ENCODE measurements around the gene SCNM1. TPM values are rescaled to one million over a fixed set of nuclear protein-coding genes. Genes with fewer than 3 reads are reported as not detected.

Gene SCNM1
- total RNA-seq, 1 donor from 2014 or later, result 25.3 TPM

DNA sequence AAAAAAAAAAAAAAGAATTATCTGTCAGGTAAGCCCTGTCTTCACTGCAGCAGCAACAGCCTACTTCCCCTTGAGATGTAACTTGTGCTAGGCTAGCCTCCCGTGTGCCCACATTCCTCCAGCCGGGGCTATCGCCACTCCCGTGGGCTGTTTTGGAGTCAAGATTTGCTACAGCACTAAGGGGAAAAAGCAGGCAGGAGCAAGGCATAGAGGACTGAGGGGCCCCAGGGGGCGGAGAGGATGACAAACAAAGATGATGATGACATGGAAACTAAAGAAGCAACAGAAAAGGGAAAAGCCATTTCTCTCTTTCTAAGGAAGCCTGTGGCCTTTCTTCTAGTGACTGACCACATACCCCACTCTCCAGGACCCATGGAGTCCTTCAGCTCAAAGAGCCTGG is 7.6 kb upstream of the SCNM1 start:
- H3K27ac Mint-ChIP-seq, result no peak overlapping the region
- peak overlapping the region; percentile 41 for H3K4me3 Mint-ChIP-seq
- no peaks in the 10 kb centered on the region for H3K9me3 ChIP-seq (ENCODE audit: low read depth)
- H3F3A ChIP-seq (ENCODE audit: low read depth), result peaks cover 7% of the 10 kb centered on the region
- H3K9ac ChIP-seq, result no peak overlapping the region
- no peak overlapping the region for H3K4me2 ChIP-seq
- H3K4me3 ChIP-seq, result no peak overlapping the region
- no peaks in the 10 kb centered on the region for H3K9me3 Mint-ChIP-seq
- H3K27ac ChIP-seq, result no peak overlapping the region
- H3K79me2 ChIP-seq (ENCODE audit: low read depth), result no peaks in the 10 kb centered on the region
- no peaks in the 10 kb centered on the region for H3K4me1 ChIP-seq
- TF ChIP-seq CTCF (IDR thresholded peaks at IDR 0.05) (no peak), EZH2 (IDR thresholded peaks at IDR 0.05) (no peak), EZH2phosphoT487 (IDR thresholded peaks at IDR 0.05) (no peak)
- no peak for DNase-seq (ENCODE audit: low spot score)
- no peaks in the 10 kb centered on the region for H3K27me3 ChIP-seq
- H2AFZ ChIP-seq (replicated peaks), result no peak overlapping the region
- peaks cover 3% of the 10 kb centered on the region for H3K27me3 Mint-ChIP-seq (ENCODE audit: insufficient read depth, low read depth)
- peaks cover 20% of the 10 kb centered on the region for H3K36me3 Mint-ChIP-seq
- peaks cover 2% of the 10 kb centered on the region for H3K4me1 Mint-ChIP-seq
- no peaks in the 10 kb centered on the region for H4K20me1 ChIP-seq (ENCODE audit: low read depth)
- no peaks in the 10 kb centered on the region for H3K36me3 ChIP-seq

DNA sequence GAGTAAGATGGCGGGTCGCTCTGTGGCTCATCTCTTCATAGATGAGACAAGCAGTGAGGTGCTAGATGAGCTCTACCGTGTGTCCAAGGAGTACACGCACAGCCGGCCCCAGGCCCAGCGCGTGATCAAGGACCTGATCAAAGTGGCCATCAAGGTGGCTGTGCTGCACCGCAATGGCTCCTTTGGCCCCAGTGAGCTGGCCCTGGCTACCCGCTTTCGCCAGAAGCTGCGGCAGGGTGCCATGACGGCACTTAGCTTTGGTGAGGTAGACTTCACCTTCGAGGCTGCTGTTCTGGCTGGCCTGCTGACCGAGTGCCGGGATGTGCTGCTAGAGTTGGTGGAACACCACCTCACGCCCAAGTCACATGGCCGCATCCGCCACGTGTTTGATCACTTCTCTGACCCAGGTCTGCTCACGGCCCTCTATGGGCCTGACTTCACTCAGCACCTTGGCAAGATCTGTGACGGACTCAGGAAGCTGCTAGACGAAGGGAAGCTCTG is 7.1 kb upstream of the SCNM1 start:
- no peak overlapping the region for H2AFZ ChIP-seq (replicated peaks)

DNA sequence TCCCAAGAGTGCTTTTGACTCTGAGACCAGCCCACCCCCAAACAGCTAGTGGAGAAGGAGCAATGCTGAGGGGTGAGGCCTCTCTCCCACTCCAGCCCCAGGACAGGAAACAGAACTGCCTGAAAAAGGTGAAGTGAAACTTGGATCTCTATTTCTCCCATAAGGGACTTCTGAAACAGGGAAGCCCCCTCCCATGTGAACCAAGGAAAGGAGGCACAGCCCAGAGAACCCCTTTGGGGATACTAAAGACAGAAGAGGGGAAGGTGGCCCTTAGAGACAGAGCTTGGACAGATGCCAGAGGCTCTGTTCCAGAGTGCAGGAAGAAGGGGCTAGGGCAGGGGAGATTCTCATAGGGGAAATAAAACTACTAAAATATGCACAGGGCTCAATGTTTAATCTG is 6.6 kb upstream of the SCNM1 start:
- no peaks in the 10 kb centered on the region for H4K20me1 ChIP-seq (ENCODE audit: low read depth)
- H3K27ac Mint-ChIP-seq, result no peak overlapping the region
- no peaks in the 10 kb centered on the region for H3K9me3 ChIP-seq (ENCODE audit: low read depth)
- H3K27me3 Mint-ChIP-seq (ENCODE audit: insufficient read depth, low read depth), result peaks cover 3% of the 10 kb centered on the region
- H3K9me3 Mint-ChIP-seq, result no peaks in the 10 kb centered on the region
- TF ChIP-seq CTCF (IDR thresholded peaks at IDR 0.05) (no peak), EZH2 (IDR thresholded peaks at IDR 0.05) (no peak), EZH2phosphoT487 (IDR thresholded peaks at IDR 0.05) (no peak)
- peaks cover 2% of the 10 kb centered on the region for H3K4me1 ChIP-seq
- no peak overlapping the region for H3K9ac ChIP-seq
- H3F3A ChIP-seq (ENCODE audit: low read depth), result peaks cover 7% of the 10 kb centered on the region
- H3K27ac ChIP-seq, result no peak overlapping the region
- H3K27me3 ChIP-seq, result no peaks in the 10 kb centered on the region
- peaks cover 20% of the 10 kb centered on the region for H3K36me3 Mint-ChIP-seq
- H3K4me1 Mint-ChIP-seq, result peaks cover 6% of the 10 kb centered on the region
- peaks cover 5% of the 10 kb centered on the region for H3K79me2 ChIP-seq (ENCODE audit: low read depth)
- DNase-seq (ENCODE audit: low spot score), result no peak
- H3K4me3 ChIP-seq, result no peak overlapping the region
- H3K36me3 ChIP-seq, result no peaks in the 10 kb centered on the region
- H3K4me2 ChIP-seq, result no peak overlapping the region
- H2AFZ ChIP-seq (replicated peaks), result no peak overlapping the region
- H3K4me3 Mint-ChIP-seq, result no peak overlapping the region

More for the DNA sequence above, 7.1 kb upstream of the SCNM1 start:
- Mint-ChIP-seq H3K36me3 (peaks cover 20% of the 10 kb centered on the region), H3K4me3 (no peak overlapping the region), H3K27me3 (ENCODE audit: insufficient read depth, low read depth) (peaks cover 3% of the 10 kb centered on the region), H3K4me1 (peaks cover 2% of the 10 kb centered on the region), H3K9me3 (no peaks in the 10 kb centered on the region), H3K27ac (no peak overlapping the region)
- H3K27me3 ChIP-seq, result no peaks in the 10 kb centered on the region
- H3K9ac ChIP-seq, result no peak overlapping the region
- H3F3A ChIP-seq (ENCODE audit: low read depth), result peaks cover 7% of the 10 kb centered on the region
- H3K4me1 ChIP-seq, result no peaks in the 10 kb centered on the region
- no peaks in the 10 kb centered on the region for H3K36me3 ChIP-seq
- no peak for DNase-seq (ENCODE audit: low spot score)
- H3K9me3 ChIP-seq (ENCODE audit: low read depth), result no peaks in the 10 kb centered on the region
- no peak overlapping the region for H3K4me3 ChIP-seq
- no peak overlapping the region for H3K4me2 ChIP-seq
- no peak for TF ChIP-seq EZH2phosphoT487 (IDR thresholded peaks at IDR 0.05)
- no peak for TF ChIP-seq CTCF (IDR thresholded peaks at IDR 0.05)
- H3K79me2 ChIP-seq (ENCODE audit: low read depth), result no peaks in the 10 kb centered on the region
- H3K27ac ChIP-seq, result no peak overlapping the region
- no peaks in the 10 kb centered on the region for H4K20me1 ChIP-seq (ENCODE audit: low read depth)
